HG03159 (cell line): ENCODE data around the gene KRTAP10-3.
"Not testable (repeated sequence)": the region's sequence is repeated elsewhere in the genome, so short reads cannot be mapped to it uniquely, and the experiment has no call there.

Source experiments
- ATAC-seq: cut with Tn5 transposase; IDR thresholded peaks from one replicate; pipeline ENCODE4 v1.9.1; 2021; ENCODE audit warnings: mild to moderate bottlenecking, moderate library complexity; ENCODE audit not compliant: unreplicated experiment

Gene KRTAP10-3

GRCh38 chr21:44550807-44551206 is 7.8 kb downstream of the KRTAP10-3 start:
- ATAC-seq = no peak

GRCh38 chr21:44550285-44550684 is 8.3 kb downstream of the KRTAP10-3 start:
- not testable (repeated sequence) for ATAC-seq

- no peak for ATAC-seq
These were observed 8.9 kb downstream of the KRTAP10-3 start for GRCh38 chr21:44549525-44550211.

GRCh38 chr21:44548922-44549321 is 9.7 kb downstream of the KRTAP10-3 start:
- no peak for ATAC-seq

GRCh38 chr21:44548381-44548780 is 10.2 kb downstream of the KRTAP10-3 start:
- ATAC-seq = no peak

- no peak for ATAC-seq
These were observed 10.8 kb downstream of the KRTAP10-3 start for GRCh38 chr21:44547656-44548331.

GRCh38 chr21:44544566-44544965 is 14.0 kb downstream of the KRTAP10-3 start:
- ATAC-seq = no peak

GRCh38 chr21:44542716-44543115 is 15.9 kb downstream of the KRTAP10-3 start:
- ATAC-seq = no peak

GRCh38 chr21:44540741-44541288 is 17.8 kb downstream of the KRTAP10-3 start:
- ATAC-seq = no peak

GRCh38 chr21:44539991-44540666 is 18.5 kb downstream of the KRTAP10-3 start, which contains the start of gene KRTAP10-1:
Gene KRTAP10-1, minus strand, starts transcription at chr21:44540195. Its CDS starts 45 bp downstream, at chr21:44540150.
- ATAC-seq = no peak

- no peak for ATAC-seq
These were observed 19.5 kb downstream of the KRTAP10-3 start for GRCh38 chr21:44539046-44539445.

- ATAC-seq = no peak
These were observed 20.4 kb downstream of the KRTAP10-3 start for GRCh38 chr21:44537930-44538911.

- ATAC-seq = no peak
These were observed 22.6 kb downstream of the KRTAP10-3 start for GRCh38 chr21:44535963-44536362.

- ATAC-seq = no peak
These were observed 23.9 kb downstream of the KRTAP10-3 start for GRCh38 chr21:44534688-44535087.

- ATAC-seq = no peak
These were observed 24.5 kb downstream of the KRTAP10-3 start for GRCh38 chr21:44533891-44534627.

GRCh38 chr21:44533121-44533890 is 25.3 kb downstream of the KRTAP10-3 start:
- ATAC-seq = no peak

- ATAC-seq = no peak
These were observed 25.9 kb downstream of the KRTAP10-3 start for GRCh38 chr21:44532712-44533111.

GRCh38 chr21:44531606-44532564 is 26.7 kb downstream of the KRTAP10-3 start:
- ATAC-seq = no peak
